ENCODE data around the gene CCNB3.

- TF ChIP-seq GATA2 (IDR thresholded peaks at IDR 0.05; ENCODE audit: low read depth, low read length) (no peak), GATA3 (IDR thresholded peaks at IDR 0.05; ENCODE audit: low read depth, low read length) (no peak)
These were observed 6.2 kb upstream of the CCNB3 start for GRCh38 chrX:50198348-50198747.

Measured in SH-SY5Y (cell line).